Tibial nerve (tissue), 4 donors: ENCODE results near the gene NFKB1. TPM values are rescaled to one million over a fixed set of nuclear protein-coding genes. Genes with fewer than 3 reads are reported as not detected.

Experiments used
- DNase-seq, 2 donors: peaks; one replicate each; pipeline ENCODE4 v3.0.0-alpha.2; 2019; ENCODE audit warnings: low spot score in 2 of 2
- H3K27ac ChIP-seq, 4 donors: fragments of 200-600 bp; sonication (generic) in 3 of 4; one replicate each; pipeline ENCODE4 v1.5.1; 2017 to 2019; ENCODE audit warnings: mild to moderate bottlenecking in 1 of 4
- H3K27me3 ChIP-seq, 2 donors: fragments of 200-600 bp; sonication (generic) in 1 of 2; one replicate each; pipeline versions ENCODE4 v1.5.1 to v1.6.0; 2017 to 2019
- H3K36me3 ChIP-seq, 3 donors: fragments of 200-600 bp; sonication (generic); one replicate each; pipeline ENCODE4 v1.5.1; 2018 to 2019
- H3K4me1 ChIP-seq, 4 donors: fragments of 200-600 bp; sonication (generic) in 3 of 4; one replicate each; pipeline ENCODE4 v1.5.1; 2017 to 2019
- H3K4me3 ChIP-seq, 4 donors: fragments of 200-600 bp; sonication (generic) in 3 of 4; one replicate each; pipeline ENCODE4 v1.5.1; 2017 to 2019; ENCODE audit warnings: mild to moderate bottlenecking in 1 of 4, moderate library complexity in 1 of 4
- H3K9me3 ChIP-seq, 4 donors: fragments of 200-600 bp; sonication (generic) in 3 of 4; one replicate each; pipeline ENCODE4 v1.5.1; 2017 to 2019
- EP300 ChIP-seq, 2 donors: sonication (generic); formaldehyde crosslinking; IDR thresholded peaks; one replicate each; pipeline ENCODE4 v1.6.1; 2017; ENCODE audit warnings: antibody characterized with exemption in 2 of 2, mild to moderate bottlenecking in 1 of 2
- POLR2A ChIP-seq, 2 donors: fragments of 450-650 bp; IDR thresholded peaks; one replicate each; pipeline ENCODE4 v1.6.1; 2017; ENCODE audit warnings: antibody characterized with exemption in 2 of 2, mild to moderate bottlenecking in 2 of 2, moderate library complexity in 2 of 2
- WGBS, 2 donors: methylation state at CpG; one replicate each; pipeline ENCODE4 v1.1.5; 2018; 5-methylcytosine and 5-hydroxymethylcytosine counted together
- total RNA-seq, 4 donors: library from RNA; depleted of rRNA; stranded (reverse); fragments of >200 nt; gene quantifications; one replicate each; pipeline ENCODE4 v1.1.0, GENCODE V29; 2016
- TF ChIP-seq, protein P1 (sequence below), 5 experiments: fragments of 200-600 bp in 3 of 5; fragments of 450-650 bp in 2 of 5; sonication (generic) in 3 of 5; IDR thresholded peaks; one replicate each; pipeline ENCODE4 v1.5.1; 2016 to 2019; ENCODE audit warnings: antibody characterized with exemption in 5 of 5, mild to moderate bottlenecking in 3 of 5, moderate library complexity in 2 of 5

Gene NFKB1, protein sequence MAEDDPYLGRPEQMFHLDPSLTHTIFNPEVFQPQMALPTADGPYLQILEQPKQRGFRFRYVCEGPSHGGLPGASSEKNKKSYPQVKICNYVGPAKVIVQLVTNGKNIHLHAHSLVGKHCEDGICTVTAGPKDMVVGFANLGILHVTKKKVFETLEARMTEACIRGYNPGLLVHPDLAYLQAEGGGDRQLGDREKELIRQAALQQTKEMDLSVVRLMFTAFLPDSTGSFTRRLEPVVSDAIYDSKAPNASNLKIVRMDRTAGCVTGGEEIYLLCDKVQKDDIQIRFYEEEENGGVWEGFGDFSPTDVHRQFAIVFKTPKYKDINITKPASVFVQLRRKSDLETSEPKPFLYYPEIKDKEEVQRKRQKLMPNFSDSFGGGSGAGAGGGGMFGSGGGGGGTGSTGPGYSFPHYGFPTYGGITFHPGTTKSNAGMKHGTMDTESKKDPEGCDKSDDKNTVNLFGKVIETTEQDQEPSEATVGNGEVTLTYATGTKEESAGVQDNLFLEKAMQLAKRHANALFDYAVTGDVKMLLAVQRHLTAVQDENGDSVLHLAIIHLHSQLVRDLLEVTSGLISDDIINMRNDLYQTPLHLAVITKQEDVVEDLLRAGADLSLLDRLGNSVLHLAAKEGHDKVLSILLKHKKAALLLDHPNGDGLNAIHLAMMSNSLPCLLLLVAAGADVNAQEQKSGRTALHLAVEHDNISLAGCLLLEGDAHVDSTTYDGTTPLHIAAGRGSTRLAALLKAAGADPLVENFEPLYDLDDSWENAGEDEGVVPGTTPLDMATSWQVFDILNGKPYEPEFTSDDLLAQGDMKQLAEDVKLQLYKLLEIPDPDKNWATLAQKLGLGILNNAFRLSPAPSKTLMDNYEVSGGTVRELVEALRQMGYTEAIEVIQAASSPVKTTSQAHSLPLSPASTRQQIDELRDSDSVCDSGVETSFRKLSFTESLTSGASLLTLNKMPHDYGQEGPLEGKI
- 10 to 100 TPM; 21.6 to 44.8 (median 28.3) TPM for total RNA-seq

DNA sequence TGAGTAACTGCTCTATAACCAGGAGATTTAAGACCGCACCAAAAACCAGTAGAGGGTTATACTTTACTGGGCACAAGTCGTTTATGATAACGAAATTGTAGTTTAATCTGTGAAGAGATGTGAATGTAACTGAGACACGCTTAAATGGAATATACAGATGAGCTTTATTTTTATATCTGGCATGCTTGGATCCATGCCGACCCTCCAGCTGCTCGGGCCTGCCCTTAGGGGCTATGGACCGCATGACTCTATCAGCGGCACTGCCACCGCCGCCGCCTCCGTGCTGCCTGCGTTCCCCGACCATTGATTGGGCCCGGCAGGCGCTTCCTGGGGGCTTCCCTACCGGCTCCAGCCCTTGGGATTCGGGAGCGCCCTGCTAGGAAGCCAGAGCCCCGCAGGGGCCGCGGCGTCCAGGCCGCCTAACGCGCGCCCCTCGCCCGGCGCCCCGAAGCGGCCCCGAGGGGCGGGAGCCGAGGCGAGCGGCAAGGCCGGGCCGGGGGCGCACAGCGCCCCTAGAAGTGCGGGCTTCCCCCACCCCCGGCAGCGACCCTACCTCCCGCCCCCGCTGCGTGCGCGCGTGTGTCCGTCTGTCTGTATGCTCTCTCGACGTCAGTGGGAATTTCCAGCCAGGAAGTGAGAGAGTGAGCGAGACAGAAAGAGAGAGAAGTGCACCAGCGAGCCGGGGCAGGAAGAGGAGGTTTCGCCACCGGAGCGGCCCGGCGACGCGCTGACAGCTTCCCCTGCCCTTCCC, at the start of gene NFKB1:
NFKB1 (plus strand) TSS at position 664 of the 751 bp plus-strand sequence. CDS start 24,160 bp downstream, outside the sequence.
- 0 to 1% methylated on average over 28 to 57 of the region's 63 CpGs for WGBS, 2 donors
- peak within 1 kb of the TSS; percentile 74 to 92 (median 86) for H3K4me3 ChIP-seq
- DNase-seq = peak; percentile 45 to 67
- peak in 1 of 2 donors; percentile 21 for TF ChIP-seq POLR2A (IDR thresholded peaks at IDR 0.05)
- TF ChIP-seq, protein P1, sequence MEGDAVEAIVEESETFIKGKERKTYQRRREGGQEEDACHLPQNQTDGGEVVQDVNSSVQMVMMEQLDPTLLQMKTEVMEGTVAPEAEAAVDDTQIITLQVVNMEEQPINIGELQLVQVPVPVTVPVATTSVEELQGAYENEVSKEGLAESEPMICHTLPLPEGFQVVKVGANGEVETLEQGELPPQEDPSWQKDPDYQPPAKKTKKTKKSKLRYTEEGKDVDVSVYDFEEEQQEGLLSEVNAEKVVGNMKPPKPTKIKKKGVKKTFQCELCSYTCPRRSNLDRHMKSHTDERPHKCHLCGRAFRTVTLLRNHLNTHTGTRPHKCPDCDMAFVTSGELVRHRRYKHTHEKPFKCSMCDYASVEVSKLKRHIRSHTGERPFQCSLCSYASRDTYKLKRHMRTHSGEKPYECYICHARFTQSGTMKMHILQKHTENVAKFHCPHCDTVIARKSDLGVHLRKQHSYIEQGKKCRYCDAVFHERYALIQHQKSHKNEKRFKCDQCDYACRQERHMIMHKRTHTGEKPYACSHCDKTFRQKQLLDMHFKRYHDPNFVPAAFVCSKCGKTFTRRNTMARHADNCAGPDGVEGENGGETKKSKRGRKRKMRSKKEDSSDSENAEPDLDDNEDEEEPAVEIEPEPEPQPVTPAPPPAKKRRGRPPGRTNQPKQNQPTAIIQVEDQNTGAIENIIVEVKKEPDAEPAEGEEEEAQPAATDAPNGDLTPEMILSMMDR (IDR thresholded peaks at IDR 0.05) = peak in 1 of 5 experiments; percentile 6
- TF ChIP-seq EP300 (IDR thresholded peaks at IDR 0.05) = no peak
- H3K27ac ChIP-seq = peak within 1 kb of the TSS; percentile 96 to 99 (median 98)
- no peaks in the 10 kb centered on the region for H3K36me3 ChIP-seq
- no peaks in the 10 kb centered on the region for H3K9me3 ChIP-seq
- peaks cover 0 to 49% (median 19%) of the 10 kb centered on the region in 4 donors for H3K4me1 ChIP-seq
- H3K27me3 ChIP-seq = no peaks in the 10 kb centered on the region

DNA sequence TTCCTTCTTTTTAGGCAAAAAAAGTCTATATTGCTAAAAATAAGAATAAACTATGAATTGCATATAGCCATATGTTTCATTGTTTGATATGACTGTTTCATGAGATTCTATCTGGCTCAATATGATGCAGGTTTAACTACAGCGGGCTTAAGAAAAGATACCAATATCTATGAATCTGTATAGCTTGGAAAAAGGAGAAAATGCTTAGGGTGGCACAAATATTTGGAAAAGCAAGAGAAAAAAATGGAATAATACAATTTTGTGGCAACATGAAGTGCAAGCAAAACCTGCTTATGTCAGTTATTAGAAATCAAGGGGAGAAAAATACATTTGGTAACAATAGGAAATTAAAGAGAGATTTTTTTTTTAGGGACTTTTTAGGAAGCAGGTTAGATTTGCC, 48.3 kb upstream of the NFKB1 start:
- Histone ChIP-seq H3K9me3 (no peaks in the 10 kb centered on the region), H3K27ac (no peak overlapping the region), H3K27me3 (no peaks in the 10 kb centered on the region), H3K4me1 (no peaks in the 10 kb centered on the region), H3K36me3 (no peaks in the 10 kb centered on the region), H3K4me3 (no peak overlapping the region)
- 93 to 100% methylated on average over 1 of the region's 1 CpG for WGBS, 2 donors
- TF ChIP-seq POLR2A (IDR thresholded peaks at IDR 0.05) (no peak), EP300 (IDR thresholded peaks at IDR 0.05) (no peak)
- TF ChIP-seq, protein P1 (IDR thresholded peaks at IDR 0.05) = no peak
- no peak for DNase-seq

DNA sequence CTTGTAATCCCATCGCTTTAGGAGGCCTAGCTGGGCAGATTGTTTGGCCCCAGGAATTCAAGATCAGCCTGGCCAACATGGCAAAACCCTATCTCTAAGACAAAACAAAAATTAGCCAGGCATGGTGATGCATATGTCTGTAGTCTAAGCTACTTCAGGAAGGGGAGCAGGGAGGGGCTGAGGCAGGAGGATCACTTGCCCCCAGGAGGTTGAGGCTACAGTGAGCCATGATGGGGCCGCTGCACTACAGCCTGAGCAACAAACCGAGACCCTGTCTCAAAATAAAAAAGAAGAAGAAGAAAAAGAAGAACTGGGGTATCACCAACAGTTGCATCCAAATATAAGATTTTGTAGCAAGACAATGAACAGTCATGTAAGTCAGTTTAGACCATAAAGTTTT, 47.3 kb upstream of the NFKB1 start:
- Histone ChIP-seq H3K27me3 (no peaks in the 10 kb centered on the region), H3K36me3 (no peaks in the 10 kb centered on the region), H3K27ac (no peak overlapping the region), H3K9me3 (no peaks in the 10 kb centered on the region), H3K4me1 (no peaks in the 10 kb centered on the region), H3K4me3 (no peak overlapping the region)
- 87 to 93% methylated on average over 3 of the region's 3 CpGs for WGBS, 2 donors
- no peak for DNase-seq
- TF ChIP-seq, protein P1 (IDR thresholded peaks at IDR 0.05) = no peak
- TF ChIP-seq POLR2A (IDR thresholded peaks at IDR 0.05) (no peak), EP300 (IDR thresholded peaks at IDR 0.05) (no peak)

DNA sequence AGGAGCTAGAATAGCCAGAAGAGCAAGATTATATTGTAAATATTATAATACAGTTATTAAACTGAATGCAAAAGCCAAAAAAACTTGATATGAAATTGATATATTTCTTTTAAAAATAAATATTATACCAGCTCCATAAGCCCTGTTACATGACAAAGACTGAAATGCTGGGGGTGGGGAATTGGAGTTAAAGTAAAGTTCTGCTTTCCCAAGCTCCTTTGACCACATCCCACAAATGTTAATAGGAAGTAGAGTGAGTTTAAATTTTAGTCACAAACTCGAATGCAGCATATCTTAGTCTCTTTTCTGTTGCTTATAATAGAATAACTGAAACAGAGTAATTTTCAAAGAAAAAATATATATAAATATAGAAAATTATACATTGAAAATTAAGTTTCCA, 46.9 kb upstream of the NFKB1 start:
- peaks cover 0 to 1% (median 0%) of the 10 kb centered on the region in 4 donors for H3K9me3 ChIP-seq
- no peak for TF ChIP-seq EP300 (IDR thresholded peaks at IDR 0.05)
- H3K4me1 ChIP-seq = no peaks in the 10 kb centered on the region
- 54 to 67% methylated on average over 1 of the region's 1 CpG for WGBS, 2 donors
- H3K27ac ChIP-seq = no peak overlapping the region
- H3K27me3 ChIP-seq = no peaks in the 10 kb centered on the region
- no peaks in the 10 kb centered on the region for H3K36me3 ChIP-seq
- no peak for DNase-seq
- no peak overlapping the region for H3K4me3 ChIP-seq
